Measurements from ENCODE around the gene RHO.

Gene RHO

DNA sequence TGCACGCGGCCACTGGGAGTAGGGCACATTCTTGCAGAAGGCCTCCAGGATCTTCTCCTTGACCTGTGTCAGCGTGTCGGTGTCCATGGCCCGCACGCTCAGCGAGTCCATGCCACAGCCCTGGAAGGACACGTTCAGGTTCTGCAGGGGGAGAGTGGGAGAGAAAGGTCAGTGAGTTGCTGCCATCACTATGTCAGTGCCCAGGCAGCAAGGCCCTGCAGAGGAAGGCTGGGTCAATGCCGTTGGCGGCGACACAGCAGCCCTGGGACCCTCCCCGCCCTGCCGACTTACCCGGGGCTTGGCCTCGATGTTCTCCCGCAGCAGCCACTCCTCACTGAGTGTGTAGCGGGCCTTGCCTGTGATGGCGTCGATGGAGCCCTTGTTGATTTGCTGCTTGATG, 34.4 kb downstream of the RHO start:
- no peak for DNase-seq

DNA sequence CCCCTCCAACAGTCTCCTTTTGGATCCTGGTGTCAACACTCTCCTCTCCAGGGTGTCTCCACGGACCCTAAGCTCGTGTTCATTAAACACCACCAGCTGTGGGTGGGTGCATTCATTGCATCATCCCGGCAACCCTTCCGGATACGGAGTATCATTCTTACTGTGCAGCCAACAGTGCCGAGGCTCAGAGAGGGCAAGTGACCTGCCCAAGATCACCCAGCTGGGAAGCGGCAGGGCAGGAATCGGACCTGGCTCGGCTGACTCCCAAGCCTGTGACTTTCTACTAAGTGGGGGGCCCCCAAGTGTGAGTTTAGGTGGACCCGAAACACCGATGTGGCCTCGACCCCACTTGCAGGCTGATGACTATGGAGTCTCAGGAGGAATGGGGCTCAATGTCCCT, 34.9 kb downstream of the RHO start:
- DNase-seq = no peak

DNA sequence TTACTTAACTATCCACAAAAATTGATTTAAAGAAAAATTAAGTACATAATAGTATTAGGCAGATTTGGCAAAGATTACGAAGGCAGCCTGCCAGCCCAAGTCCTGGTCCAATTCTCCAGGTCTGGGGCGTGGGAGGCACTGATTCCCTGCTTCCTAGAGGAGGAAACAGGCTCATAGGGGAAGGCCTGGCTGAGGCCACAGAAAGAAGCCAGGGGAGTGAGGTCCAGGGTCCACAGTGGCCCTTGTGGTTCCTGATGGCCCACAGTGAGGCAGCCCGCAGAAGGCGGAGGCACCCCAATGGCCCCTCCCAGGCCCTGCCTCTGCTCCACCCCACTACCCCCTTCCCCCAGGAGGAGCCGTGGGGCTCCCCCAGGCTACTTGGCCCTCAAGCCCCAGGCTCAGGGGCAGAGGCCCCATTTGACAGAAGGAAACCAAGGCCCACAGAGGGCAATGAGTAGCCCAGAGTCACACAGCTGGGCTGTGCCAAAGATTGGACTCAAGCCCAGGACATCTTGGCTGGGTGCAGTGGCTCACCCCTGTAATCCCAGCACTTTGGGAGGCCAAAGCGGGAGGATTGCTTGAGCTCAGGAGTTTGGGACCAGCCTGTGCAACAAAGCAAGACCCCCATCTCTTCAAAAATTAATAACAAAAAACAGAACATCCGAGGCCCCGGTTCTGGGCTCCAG, 35.6 kb downstream of the RHO start:
- no peak for DNase-seq

DNA sequence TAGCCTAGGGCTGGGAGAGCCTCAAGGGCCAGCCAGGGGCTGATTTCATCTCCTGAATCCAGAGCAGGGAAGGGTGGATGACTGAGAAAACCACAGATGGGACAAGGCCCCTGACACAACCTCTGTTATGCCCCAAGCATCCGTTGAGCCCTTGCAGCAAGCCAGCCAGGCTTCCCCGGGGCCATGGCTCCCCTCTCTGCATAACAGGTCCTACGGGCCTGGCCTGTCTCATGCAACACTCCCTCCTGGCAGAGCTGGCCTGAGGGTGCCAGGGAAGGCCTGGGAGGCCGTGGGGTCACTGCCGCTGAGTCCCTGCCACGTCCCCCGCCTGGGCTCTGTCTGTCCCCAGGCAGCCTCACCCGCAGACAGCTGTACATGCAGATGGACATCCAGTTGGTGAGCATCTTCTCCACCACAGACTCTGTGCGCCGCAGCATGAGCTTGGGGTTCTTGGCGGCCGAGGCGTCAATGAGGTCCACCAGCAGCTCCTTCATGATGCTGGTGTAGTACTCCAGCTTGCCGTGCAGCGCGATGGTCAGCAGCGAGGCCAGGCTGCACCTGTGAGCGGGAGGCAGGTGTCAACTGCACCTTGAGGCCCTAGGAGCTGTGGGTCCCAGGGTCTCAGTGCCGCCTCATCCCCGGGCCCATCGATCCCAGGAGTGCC, 36.7 kb downstream of the RHO start:
- DNase-seq = no peak

DNA sequence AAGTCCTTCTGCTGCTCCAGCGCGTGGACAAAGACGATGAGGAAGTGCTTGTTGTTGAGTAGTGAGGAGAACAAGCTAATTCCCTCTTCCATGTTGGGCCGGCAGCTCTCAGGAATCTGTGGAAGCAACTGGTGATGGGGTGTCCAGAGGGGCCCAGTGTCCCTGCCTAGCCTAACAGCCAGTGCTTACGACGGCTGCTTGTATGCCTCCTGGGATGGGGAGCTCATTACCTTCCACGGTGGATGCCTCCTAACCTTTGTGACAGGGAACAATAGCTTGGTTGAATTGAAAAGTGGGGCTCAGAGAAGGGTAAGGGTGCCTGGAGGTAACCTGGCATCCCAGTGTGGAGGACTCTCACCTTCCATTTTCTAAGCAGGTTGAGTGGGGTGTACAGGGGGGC, 37.5 kb downstream of the RHO start:
- DNase-seq = no peak

DNA sequence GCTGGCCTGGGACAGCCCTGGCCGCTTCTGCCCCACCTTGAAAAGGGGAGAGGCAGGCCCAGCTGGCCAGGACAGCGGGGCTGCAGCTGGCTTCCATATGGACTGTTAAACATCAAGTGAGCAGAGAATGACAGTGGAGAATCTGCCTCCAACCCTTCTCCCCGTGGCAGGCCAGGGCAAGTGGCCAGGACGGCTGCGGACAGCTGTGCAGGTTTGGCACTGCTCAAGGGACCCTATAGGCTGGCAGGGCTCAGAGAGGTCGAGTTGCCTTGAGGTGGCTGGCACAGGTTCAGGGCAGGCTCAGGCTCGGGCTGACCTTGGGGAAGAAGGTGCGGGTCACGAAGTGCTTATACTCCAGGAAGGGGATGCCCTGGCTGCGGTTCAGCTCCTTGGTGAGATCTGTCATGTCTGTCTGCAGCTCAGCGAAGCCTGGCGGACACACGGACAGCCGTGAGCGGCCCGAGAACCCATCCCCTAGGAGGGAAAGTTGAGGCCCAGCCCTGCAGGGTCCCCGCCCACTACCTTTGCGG, 38.8 kb downstream of the RHO start:
- no peak for DNase-seq

DNA sequence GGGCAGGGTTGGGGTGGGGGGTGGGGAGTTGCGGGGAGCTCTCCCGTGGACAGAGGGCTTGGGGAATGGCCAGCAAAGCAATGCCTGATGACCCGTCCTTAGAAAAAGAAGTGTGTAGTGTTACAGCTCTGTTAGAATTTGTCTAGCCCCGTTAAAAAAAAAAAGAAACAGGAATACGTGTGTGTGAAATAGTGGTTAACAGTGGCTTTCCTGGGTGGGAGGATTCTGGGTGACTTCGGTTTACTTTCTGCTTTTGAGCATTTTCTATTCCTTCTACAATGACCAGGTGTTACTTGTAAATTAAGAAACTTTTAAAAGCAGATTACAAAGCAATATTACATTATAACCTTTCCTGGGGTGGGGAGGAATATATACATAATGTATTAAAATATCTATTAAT, 39.5 kb downstream of the RHO start:
- no peak for DNase-seq

DNA sequence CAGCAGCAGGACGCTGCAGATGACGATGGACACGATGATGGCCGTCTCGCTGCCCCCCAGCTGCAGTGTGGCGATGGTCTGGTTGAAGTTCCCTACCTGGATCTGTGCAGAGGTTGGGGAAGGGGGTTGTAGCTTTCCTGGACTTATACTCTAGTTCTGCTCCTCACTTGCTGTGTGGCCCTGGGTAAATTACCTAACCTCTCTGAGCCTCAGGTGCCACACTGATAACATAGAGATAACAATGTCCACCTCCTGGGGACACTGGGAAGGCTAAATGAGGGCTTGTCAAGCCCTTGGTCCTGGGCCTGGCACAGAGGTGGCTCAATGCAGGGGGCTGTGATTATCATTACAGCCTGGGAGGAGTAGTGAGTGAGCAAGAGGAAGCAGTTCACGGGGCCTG, 41.4 kb downstream of the RHO start:
- no peak for DNase-seq

DNA sequence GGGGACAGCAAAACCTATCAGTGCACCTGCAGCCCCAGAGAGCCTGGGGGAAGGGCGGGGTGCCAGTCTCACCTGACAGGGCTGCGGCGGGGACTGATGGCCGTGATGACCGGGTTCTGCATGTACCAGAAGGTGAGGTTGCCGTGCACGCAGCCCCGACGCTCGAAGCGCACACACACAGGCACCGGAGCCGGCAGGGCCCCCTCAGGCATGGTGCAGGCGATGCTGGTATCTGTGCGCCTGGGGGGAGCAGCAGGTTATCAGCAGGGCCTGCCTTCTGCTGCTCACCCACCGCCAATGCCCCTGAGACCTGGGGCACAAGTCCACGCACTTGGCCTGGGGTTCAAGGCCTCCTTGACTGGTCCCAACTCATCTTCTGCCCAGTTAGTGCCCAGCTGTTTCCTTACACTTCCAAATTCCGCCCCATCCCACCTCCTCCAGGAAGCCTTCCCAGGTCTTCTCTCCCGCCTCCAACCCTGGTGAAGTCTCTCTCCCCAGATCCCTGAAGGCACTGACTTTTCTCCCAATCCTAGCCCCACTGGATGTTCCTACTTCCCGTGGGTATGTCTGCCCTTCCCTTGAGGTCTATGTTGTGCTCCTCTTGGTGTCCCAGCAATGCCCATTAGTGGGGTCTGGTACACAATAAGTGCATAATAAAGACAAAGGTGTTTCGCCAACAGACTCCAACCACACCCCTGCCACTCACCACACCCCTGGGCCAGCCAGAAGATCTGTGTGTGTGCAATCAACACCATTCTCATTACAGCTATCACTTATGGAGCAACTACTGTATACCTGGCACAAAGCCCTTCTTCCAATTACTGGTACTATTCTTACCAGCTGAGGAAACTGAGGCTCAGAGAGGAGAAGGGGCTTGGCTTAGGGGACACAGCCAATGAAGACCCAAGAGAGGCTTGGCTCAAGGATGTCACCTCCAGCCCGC, 43.4 kb downstream of the RHO start:
- no peak for DNase-seq

DNA sequence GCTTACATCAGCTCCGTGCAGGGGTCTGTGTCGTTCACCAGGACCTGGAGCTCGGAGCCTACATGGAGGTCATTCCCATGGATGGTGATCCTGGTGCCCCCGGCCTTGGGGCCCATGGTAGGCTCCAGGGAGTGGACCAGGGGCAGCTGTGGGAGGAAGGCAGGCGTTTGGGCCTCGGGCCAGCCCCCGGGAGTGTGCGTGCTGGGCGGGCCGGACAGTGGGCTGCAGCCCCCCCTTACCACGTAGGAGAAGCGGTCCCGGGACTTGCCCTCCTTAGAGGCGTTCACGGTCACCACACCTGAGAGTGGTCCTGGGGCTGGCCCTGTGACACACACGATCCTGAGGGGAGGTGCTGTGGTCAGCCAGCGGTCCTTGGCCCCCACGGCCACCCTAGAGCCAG, 44.2 kb downstream of the RHO start:
- DNase-seq = no peak

DNA sequence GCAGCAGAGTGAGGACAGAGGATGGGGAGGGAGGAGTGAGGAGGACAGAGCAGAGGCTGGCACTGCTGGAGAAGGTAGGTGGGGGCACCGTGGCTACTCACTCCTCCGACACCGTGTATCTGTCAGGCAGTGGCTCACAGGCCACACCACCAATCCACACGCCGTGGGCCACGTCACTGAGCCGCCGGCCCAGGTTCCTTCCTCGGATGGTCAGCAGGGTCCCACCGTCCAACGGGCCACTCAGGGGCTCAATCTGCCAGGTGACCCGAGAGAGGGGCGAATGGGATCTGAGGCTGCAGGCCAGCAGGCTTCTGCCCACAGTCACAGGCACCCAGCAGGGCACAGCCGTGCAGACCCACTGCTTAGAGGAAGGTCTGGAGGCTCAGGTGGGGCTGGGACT, 45.1 kb downstream of the RHO start:
- DNase-seq = no peak

DNA sequence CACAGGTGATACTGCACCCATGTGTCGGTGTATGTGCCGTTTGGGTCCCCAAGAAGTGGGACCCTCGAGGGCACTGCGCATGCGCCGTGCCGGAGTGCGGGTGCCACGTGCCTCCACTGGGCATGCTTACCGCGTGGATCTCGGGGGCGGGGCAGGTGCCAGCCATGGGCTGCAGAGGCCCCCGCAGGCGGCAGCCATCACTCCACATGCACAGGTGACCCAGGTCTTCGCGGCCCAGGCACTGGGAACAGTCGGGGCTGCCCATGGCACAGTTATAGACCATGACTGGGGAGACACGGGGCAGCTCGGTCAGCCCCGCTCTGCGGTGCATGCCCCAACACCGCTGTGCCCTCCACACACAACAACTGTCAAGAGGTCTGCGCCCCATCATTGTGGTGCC, 45.8 kb downstream of the RHO start:
- DNase-seq = no peak

DNA sequence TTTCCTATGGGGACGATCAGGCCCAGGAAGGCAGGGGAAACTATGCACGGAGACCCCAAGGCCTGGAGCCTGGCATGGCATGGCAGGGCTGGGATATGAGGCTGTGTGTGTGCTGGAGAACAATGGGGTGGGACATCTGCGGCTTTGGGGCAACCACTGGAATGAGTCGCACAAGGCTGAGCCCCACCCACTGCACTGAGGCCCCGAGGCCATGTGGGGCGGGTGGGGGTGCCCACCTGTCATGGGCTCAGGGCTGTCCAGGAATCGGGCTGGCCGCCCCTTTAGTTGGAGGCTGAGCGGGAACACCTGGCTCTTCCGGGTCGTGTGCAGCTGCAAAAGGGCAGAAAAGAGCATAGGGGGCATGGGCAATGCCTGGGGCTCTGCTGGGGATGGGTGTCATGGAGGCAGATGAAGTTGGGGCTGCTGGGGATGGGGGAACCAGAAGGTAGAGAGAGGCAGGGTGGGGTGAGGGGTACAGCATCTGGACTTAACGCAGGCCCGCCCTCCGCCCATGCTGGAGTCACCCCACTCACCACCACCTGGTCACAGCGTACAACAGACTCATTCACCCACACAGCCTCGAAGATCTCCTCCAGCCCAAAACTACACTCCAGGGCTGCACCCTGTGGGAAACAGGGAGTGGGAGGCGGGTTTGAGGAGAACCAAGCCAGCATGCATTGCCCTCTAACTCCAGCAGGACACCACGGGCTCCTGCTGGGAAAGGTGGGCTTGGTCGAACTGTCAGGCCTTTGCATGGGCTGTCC, 47.0 kb downstream of the RHO start:
- DNase-seq = no peak

DNA sequence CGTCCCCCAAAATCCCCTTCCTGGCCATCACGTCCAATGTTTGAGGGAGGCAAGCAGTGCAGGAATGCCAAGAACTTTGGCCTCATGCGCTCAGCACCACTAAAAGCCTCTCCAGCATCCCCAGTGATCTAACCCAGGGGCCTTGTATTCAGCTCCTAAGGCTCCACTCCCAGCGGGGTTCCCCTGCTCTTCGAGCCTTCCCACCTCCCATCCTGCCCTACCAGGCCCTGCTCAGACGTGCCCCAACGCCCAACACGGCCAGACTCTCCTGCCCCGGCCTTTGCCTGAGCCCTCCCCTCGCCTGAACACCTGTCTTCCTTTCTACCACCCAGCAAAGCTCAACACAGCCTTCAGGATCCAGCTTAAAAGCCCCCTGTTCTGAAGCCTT, 47.6 kb downstream of the RHO start:
- no peak for DNase-seq

DNA sequence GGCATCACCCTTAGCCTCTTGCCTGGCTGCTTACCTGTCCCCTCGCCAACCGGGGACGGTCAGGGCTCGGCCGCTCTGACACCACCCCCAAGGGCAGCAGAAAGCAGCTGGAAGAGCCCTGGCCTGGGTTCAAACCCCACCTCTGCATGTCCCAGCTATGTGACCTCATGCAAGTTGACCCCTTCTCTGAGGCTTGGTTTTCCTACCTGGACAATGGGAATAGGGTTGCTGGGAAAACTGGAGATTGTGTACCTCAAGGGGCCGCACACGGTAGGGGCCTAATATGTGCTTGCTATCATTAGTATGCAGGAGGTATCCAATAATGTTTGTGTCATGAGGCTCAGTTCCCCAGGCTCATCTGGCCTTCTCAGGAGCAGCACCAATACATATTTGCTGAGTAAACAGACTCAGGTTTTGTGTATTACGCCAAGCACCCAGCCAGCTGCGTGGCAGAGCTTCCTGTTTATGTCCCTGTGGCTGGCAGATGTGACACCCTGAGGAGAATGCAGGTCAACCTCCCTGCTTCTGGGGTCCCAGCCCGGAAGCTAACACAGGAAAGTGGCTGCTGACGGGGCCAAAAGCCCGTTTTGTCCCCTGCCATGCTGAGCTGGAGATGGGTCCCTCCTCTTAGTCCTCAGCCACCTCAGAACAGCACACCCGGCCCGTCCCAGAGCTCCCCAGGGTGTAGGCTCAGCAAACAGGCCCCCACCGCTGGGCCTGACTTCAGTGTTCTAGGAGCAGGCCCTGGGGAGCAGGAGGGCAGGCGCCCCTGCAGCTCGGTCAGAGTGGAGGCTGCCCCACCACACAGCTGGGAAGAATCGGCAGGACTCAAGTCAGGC, 48.3 kb downstream of the RHO start:
- DNase-seq = peak; percentile 60 to 70

DNA sequence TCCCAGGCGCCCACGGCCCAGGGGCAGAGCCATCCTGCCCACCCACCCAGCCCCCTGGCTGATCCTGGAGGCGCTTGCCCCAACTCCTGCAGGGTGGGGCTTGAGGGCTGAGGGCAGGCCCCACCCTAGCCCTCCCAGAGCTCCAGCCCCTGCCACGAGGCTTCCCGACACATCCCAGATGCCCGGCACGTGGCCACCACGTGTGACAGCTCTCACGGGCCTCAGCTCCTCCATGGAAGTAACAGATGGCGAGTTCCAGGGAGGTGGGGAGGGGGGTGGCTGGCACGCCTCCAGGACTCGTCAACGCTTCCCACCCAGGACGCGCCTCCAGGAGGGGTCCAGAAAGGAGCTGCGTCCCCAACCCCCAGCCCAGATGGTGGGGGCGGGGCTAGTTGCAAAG, 48.9 kb downstream of the RHO start:
- peak in 1 of 2 experiments; percentile 28 for DNase-seq

DNA sequence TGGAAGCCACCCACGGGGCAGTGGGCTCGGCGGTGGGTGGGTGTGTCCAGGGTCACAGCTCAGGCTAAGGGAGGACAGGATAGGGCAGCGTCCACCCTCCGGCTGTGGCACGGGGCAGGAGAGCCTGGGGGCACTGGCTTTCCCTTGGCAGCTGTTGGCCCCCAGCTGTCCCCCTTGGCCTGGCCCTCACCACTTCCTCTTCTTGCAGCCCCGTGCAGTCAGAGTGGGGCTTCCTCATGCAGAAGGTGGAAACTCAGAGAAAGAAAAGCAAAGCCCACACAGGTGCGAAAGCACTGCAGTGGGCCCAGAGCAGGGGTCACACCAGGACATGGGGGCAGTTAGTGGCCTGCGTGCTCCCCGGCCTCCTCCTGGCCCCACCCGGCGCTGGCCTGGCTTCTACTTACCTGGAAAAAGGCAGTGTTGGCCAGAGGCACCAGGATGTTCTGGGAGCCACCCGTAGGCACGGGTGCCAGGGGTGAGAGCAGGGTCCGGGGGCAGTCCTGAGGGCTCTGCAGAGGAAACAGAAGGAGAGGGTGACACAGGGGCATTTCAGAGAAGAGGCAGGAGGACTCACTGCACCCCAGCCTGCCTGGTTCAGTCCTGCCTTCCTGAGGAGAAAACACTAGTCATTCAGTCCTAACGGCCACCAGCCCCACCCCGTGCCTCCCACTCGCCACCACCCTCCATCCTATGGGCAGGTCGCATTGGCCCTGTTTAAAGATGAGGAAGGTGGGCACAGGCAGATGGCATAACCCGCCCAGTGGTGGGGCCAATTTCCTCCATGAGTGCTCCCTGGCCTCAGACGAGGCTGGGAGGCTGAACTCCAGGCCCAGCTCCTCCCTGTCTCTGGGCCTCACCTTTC, 49.7 kb downstream of the RHO start:
- DNase-seq = peak; percentile 72 to 81

DNA sequence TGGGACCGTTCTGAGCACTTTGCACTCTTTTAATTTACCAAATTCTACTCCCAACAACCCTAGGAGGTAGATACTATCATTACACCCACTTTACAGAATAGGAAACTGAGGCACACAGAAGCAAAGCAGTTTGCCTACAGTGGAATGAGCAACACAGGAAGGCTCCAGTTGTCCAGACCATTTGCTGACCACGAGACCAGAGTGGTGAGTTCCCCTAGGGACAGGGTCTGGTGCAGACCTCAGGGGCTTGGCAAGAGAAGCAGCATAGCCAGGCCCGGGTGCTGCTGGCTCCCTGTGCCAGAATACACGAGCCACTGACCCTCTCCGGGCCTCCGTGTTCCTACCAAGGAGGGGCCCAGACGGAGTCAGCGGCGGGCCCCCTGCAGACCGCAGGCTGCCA, 51.6 kb downstream of the RHO start:
- no peak for DNase-seq

DNA sequence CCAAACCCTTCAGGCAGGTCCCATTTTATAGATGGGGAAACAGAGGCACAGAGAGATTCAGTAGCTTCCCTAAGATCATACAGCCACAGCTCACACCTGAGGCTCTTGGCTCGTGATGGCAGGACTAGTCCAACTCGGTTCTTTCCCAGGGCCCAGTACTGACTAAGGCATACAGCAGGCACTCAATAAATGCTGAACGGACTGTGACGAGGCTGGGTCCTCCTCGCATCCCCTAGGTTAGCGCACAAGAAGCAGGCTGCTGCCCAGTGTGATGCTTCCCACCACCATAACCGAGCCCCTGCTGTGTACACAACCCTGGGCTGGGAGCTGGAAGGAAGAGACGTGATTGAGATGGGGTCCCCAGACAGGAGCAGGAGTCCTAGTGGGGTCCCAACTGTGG, 53.2 kb downstream of the RHO start:
- DNase-seq = no peak

DNA sequence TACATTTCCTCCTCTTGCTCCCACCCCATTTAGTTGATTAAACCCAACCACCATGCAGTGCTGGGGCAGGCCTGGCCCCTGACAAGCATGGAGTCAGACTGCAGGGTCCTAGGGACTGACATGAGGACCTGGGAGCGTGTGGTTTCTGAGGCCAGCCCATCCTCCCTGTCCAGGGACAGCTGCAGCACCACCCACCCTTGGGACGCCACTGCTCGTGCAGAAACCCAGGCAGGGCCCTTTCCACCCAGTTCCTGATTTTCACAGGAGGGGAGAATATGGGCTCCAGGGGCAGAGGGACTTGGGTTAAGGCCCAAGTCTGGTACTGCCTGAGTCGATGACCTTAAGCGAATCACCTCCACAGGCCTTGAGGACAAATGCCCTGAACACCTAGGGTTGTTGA, 54.4 kb downstream of the RHO start:
- no peak for DNase-seq

DNA sequence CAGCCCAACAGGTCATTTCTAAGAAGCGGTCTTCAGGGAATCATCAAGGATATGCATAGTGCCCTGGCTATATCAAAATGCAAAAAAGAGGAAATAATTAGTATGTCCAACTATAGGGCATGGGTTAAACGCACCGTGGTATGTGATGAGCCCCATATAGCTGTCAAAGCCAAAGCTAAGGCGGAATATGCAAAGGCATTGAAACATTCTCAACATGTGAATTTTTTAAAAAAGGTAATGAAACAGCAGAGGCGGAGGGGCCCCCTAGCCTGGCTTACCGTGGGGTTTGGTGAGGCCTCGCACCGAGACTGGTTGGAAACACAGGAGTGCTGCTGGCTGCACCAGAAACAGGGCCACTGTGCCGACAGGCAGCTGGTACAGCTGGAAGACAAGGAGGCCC, 54.9 kb downstream of the RHO start:
- DNase-seq = no peak
